RPMI8226 (cell line): ENCODE results near the gene PHACTR2.

ENCODE experiments used
- DNase-seq: peaks from one replicate; pipeline ENCODE4 v3.0.0-alpha.2; 2015

The PHACTR2 gene

DNA sequence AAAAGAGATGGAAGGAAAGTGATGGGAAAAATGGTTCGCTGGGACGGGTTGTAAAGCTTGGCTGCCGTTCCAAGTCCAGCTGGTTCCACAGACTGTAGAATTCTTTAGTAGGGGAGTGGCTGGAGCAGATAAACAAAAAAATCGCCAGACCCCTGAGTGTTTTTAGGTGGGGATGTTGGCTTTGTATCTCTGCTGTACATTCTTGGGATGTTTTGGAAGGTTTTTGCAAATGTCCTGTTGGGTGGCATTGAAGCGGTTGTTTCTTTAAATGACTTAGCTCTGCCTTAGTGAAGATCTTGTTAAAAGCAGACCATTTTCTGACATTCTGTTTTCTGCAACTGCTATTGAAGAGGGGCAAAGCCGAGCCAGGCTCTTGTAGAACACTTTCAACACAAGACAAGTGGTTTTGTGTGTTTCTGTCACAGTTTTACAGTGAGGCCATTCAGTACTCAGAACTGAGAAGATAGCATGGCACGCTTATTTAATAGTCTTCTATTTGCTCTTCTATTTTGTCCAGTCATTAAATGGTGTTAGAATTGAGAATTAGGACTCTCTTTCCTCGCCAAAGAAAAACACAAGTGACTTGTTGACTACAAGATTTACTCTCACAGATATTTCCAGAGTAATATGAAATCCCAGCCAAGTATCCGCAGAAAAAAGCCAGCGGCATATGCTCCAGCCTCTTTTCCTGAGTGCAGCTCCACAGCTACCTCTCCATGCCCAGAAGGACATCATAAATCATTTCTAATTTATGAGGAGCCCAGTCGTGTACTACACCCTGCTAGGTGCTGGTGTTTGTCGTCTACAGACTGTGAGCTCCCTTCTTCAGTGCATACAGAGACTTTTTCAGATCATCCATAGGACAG, 65.8 kb downstream of the PHACTR2 start:
- DNase-seq = no peak

DNA sequence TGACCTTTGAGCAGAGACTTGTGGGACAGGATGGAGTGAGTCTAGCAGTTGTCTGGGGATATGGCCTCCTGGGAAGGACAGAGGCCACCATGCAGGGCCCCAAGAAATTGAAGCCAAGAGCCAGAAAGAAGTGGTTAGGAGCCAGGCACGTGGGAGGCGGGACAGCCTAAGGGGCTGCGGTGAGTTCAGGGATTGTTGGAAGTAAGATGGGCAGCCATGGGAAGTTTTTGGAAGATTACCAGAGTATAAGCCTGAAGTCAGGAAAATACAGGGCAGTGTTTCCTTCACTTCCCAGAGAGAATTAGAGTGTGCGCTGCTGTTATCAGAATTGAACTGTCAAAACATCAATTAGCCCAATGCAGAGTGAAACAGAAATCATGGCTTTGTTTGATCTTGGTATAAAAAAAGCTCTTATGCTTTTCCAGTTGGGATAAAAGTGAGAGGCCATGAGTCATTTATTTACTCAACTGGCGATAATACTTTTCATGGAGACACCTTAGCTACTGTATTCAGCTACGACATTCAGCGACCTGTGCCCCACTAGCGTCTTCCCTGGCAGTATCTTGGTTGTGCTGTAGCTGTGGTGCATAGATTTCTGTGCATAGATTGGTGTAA, 66.9 kb downstream of the PHACTR2 start:
- no peak for DNase-seq

DNA sequence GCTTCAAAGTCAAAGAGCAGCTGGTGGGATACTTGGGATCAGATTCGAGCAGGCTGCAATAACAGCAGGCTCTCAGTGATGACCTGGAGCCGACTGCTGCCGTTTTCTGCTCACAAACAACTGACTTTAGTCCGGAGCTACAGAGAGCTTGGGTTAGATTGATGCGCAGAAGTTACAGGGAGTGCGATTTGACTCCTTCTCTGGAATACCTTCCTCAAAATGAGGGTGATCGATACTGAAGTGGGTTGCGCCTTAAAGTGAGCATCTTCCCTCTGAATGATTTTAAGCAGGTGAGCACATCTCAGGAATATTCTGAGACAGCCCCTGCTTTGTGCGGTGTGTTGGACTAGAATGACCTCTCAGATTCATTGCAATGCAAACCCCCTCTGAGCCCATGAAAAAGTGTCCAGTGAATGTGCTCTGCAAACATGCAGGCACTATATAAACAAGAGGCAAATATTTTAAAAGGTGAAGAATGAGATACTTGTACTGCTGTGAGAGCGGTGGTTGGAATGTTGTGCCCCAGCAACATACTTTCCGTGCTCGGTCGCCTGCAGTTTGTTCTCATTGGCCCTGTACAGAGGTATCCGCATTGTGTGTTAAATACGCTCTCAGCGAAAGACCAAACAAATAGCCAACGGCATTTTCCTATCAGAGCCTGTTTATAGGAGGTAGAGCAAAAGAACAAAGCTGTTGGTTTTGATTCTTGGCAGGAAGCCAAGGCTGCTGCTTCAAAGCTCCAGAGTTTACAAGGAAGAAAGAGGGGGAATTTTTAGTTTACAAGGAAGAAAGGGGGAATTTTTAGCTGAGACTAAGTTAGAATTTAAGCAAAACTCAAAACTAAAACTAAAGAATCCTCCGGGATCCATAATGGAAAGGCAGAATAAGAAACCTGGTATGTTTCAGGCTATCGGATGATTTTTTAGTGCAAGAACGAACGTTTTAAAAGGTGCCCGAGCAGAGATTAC, 67.7 kb downstream of the PHACTR2 start:
- DNase-seq = no peak

DNA sequence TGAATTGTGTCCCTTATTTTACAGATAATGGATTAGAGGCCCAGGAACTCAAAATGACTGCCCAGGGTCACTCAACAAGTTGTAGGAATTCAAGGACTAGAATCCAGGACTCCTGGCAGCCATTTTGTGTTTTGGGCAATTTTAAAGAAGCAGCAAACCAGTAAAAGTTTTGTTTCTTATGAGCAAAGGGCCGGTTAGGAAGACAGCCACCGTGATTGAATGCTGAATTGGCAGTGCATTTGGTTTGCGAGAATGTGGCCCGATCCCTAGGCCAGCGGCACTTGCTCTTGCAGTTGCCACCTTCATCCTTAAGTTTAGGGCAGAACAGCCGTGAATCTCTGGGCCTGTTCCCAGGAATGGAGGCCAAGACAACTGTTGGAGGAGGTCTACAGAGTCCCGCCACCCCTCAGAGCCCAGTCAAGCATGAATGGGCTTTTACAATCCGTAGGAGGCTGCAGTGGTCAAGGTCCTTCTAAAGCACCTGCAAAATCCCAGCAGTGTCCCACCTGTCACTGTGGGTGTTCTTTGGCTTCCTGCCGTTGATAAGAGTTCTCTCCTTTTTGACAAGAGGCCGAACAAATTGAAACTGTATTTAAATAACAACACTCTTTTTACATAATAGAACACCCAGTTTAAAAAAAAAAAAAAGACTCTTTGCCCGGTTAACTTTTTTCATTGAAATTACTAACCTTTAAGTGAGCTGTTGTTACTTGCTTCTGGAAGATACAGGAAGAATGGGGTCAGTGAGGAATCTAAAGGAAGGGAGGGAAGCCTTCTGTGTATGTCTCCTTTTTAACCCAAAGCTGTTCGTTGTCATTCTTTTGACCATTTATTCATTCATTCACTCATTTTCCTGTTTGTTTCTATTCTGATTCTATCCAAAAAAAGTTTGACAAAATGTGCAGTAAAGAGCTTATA, 68.7 kb downstream of the PHACTR2 start:
- no peak for DNase-seq

DNA sequence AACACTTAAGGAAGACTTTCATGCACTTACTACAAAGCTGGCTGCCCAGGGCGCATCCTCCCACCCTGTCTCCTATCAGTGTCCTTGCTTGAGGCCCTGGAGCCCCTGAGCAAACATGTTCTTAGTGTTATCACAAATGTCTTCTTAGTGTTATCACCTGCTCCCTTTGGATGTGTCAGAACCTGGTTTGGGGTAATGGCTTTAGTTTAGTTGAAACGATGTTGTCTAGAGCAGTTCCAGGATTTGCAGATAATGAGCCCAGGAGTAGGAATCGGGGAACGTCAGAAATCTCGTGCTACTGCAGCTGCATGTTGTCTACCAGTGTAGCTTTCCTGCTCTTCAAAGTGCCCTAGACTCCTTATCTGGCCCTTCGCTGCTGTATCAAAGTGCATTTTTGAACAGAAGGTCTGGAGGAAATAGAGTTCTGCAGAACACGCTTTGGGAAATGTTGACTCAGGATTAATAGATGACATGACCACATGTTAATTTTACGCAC, 69.6 kb downstream of the PHACTR2 start:
- no peak for DNase-seq

DNA sequence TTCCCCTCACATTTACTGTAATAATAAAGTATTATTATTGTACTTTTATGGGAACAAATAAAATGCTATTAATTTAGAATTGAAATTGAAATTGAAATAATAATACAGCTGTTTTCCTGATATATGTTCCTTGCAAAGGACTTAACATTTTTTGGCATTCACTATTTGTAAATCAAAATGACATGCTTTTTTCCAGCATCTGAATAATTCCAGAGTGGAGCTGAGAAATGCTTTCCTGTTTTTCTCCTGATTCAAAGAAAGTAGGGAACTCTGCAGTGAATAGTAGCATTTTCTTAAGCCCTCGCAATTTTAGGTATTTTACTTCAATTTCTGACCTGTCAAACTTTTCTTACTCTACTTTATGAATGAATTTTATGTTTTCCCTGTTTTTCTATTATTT, 72.1 kb downstream of the PHACTR2 start:
- DNase-seq = no peak

DNA sequence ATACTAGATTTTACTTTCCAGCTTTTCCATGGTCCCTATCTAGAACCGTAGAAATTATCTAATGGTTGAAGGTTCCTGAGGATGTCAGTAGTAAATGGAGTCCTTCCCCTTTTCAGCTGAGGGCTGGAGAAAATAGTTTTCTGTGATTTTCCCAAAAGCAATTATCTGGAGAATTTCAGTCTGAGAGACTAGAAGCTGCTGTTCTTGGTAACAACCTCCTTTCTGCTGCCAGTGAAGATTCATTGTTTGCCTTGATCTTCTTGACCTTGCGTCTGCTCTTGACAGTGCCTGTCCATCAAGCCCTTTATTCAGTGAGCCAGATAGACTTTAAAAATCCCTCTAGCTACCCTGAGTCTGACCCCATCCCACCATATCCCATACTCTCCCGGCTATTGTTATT, 73.1 kb downstream of the PHACTR2 start:
- DNase-seq = no peak

DNA sequence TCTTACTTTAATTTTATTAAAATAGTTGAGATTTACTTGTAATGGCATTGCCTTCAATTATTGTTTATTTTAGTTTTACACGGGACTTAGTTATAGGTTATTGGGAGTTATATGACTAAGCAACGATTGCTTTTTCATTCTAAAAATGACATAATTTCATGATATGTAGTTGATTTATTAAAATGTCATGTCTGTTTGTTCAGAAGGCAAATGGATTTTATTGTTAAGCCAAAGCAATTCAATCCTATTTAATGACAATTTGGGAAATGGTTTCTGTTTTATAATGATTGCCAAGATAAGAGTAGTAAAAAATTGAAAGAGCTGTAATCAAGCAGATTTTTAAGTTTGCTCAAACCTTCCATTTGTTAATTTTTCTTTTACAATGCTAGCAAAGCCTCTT, 74.7 kb downstream of the PHACTR2 start:
- DNase-seq = no peak

DNA sequence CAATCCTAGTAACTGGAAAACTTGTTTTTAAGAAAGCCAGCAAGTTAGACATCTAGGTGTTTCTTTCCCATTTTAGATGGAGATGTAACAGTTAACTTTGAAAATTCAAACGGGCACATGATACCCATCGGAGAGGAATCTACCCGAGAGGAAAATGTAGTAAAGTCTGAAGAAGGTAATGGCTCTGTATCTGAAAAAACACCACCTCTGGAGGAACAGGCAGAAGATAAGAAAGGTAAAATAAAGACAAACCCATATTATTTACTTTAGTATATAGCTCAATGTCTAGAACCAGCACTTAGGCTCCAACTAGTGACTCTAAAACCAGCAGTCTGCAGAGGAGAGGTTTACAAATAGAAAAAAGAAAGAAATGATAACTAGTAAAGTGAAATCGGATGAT, 75.9 kb downstream of the PHACTR2 start:
- DNase-seq = no peak

DNA sequence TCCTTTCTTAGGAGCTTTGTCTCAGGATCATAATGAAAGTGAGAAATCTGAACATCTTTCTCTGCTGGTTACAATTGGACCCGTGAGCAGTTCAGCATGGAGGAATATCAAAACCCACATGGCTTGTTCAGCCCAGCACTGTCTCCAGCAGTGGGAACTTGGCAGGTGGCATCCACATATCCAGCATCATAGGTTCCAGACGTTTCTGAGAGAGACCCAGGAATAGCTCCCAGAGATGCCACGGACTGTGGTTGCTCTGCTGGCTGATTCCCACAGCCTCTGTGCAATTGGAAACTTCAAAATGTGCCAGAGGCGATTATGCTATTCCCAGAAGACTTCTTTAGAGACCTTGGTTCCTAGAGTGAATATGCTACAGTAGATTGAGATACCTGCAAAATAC, 76.4 kb downstream of the PHACTR2 start:
- DNase-seq = no peak

DNA sequence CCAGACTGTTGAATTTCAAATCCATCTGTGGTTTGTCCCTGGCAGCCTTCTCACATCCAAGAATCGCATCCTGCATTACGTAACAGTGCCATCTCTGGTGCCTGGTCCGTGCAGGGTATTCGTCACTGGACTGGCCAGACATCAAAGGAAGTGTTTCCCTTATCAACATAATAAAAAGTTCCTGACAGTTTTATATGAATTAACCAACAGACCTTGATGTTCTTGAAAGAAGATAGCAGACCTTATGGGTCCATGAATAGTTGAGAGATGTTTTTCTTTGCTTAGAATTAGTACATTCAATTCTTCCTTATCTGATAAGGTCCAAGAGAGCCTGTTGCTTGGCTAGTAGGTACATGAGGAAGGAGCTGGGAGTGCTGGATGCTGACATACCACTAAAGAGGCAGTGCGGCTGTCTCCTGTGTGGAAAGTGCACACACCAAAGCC, 77.6 kb downstream of the PHACTR2 start:
- DNase-seq = no peak

DNA sequence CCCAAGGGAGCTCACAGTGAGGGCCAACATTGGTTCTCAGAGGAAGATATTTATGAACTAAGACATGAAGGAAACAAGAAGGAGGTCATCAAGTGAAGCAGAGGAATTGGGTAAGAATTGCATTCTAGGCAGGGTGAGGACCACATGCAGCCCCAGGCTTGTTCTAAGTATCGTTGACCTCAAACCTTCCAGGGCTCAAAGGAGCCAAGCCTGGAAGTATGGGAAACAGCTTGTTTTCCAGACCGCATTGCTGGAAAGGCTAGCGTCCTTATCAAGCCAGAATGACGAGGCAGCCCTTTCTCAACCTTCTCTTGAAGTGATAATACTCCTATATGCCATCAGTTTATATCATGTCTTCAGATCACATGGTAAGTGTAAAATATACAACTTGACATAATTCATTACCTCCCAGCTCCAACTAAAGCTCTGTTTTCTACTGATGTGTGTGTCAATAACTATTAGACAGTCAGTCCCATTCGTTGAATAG, 79.6 kb downstream of the PHACTR2 start:
- no peak for DNase-seq

DNA sequence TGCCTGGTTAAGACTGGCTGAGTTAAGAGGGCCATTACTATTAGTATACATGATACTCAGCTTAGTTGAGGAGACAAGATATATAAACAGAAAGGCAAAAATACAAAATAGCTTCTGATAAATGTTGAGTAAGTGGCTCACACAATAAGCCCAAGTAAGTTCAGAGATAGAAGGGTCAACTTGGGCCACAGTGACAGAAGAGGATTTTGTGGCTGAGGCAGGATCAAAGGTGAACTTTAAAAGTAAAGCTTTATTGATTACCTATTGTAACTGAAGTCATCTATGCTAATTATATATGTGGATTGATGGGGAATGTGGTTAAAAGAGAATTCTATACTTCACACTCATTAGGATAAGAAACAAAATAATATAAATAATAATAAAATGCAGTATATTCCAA, 80.8 kb downstream of the PHACTR2 start:
- no peak for DNase-seq

DNA sequence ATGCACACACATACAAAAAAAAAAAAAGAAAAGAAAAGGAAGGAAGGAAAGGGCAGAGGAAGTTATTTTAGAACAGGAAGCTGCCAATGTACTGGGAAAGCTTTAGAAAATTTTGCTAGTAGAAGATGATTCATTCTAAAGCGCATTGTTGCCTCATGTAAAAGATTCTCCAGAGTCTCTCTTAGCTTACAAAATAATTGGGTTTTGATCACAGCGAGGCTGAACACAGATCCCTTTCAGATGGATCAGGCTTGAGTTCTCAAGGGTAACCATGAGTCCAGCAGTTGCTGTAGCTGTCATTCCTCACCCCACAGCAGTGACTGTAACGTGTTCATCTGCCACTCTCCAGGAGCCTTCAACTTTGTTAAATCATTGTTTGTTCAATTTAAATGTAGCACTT, 81.9 kb downstream of the PHACTR2 start:
- no peak for DNase-seq

DNA sequence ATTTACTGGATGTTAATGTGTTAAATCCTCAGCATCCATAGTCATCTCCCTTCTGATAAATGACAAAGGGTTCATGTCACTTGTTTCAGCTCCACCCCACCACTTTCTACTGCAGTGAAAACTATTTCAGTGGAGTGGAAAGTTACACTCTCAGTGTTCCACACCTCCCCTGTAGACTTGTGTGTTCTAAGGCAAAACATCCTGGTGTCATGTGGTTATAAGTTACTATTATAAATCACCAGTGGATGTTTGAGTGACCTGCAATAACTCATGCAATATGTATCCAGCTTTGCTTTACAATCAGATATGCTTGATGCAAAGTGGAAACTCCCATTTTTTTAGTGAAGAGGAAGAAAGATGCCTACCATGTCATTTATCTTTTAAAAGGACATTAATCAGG, 83.3 kb downstream of the PHACTR2 start:
- DNase-seq = no peak

DNA sequence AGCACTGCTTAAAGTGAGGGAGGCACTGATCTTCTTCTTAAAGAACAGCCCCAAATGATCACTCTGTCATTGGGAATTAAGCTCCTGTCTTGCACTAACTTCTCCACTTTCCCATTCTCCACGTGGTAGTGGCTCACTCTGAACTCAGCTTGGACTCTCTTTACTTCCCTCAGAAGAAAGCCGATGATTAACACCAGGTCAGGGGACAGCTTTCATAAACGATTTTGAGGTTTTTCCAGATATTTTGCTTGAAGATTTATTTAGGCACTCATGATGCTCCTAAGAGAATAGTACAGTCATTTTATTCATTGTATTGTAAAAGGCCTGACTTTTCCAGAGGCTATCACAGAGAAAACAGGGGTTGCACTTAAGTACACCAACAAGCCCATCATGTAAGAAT, 84.4 kb downstream of the PHACTR2 start:
- no peak for DNase-seq

DNA sequence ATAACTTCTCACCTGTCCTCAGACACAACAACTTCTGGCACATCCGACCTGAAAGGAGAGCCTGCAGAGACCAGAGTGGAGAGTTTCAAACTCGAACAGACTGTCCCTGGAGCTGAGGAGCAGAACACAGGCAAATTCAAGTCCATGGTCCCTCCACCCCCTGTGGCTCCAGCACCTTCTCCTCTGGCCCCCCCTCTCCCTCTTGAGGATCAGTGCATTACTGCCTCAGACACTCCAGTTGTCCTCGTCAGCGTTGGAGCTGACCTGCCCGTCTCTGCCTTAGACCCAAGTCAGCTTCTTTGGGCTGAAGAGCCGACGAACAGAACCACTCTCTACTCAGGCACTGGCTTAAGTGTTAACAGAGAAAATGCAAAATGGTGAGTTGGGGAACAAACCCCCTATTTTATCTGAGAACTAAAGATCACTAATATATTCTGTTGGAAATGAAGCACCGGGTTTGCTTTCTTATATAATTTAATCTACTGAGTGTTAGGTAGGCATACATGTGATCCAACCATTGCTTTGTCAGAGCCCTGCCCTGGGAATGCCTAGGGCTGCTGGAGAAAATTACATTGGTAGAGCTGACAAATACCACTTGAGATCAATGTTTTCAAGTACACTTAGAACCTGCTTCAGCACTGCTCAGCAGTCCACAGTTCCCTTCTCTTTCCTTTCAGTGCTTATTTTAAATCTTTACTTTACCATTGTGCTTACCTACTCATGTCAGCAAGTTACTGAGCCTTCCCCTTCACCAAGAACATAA, 87.8 kb downstream of the PHACTR2 start:
- DNase-seq = no peak

DNA sequence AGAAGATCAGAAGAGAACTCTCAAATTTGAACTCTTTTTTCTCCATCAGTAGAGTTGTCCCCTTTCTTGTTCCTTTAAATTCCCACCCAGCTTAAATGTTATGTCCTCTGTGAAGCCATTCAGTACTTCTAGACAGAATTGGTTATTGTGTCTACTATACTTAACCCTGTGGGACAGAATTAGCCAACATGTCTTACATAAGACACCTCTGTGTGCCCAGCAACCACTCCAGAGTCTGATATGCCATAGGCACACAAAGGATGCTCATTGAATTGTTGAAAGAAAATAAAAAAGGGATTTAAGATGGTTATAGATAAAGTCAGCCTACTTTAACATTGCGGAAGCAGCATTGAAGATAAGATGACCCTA, 88.4 kb downstream of the PHACTR2 start:
- DNase-seq = no peak

DNA sequence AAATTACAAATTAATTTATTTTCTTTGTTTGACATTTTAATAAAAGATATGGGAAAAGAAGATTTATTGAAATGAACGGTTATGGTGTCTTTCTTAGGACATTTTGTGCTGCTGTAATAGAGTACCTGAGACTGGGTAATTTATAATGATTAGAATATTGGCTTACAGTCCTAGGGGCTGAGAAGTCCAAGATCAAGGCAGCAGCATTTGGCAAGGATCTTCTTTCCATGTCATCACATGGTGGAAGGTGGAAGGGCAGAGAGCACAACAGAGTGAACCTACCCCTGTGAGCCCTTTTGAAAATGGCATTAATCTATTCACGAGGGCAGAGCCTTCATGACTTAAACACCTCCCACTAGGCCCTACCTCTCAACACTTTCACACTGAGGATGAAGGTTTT, 89.7 kb downstream of the PHACTR2 start:
- no peak for DNase-seq

DNA sequence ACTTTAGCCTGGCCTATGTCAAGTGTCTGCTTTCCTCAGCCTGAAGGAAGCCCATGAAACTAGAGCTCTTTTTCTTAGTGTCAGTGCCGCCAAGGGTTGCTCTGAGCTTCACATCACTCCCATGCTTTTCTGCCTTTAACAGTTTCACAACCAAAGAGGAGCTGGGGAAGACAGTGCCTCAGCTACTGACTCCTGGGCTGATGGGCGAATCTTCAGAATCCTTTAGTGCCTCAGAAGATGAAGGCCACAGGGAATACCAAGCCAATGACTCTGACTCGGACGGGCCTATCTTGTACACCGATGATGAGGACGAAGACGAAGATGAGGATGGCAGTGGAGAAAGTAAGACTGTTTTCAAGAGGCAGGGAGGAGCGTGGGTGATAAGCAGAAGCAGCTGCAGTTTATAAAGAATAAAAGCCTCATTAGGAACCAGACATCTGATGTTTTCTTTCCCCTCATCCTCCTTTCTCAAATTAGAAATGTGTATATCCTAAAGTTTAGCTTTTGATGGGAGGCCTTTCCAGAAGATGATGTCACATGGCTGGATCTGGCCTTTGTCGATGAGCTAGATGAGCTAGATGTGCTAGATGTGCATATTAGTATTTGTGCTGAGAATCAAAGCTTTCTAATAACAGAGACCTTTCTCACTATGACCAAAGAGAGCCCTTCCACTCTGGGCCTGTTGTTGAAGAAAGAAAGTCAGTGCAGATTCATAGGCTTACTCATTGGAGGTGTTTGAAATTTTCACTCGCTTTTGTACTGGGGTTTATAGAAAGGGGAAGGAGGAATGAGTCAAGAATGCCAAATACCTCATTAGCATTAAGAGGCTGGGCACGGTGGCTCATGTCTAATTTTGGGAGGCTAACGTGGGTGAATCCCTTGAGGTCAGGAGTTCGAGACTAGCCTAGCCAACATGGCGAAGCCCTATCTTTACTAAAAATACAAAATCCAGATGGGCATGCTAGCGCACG, 94.6 kb downstream of the PHACTR2 start:
- DNase-seq = no peak
